K562 (cell line): ENCODE results near the gene PCID2. TPM values are rescaled to one million over a fixed set of nuclear protein-coding genes. Genes with fewer than 3 reads are reported as not detected.

Experiments used
- ATAC-seq: fragments of 200-7000 bp; cut with Tn5 transposase; 3 replicates; pipeline ENCODE4 v1.9.1; 2020; ENCODE audit warnings: moderate library complexity
- BruUV-seq: library from RNA; stranded (reverse); fragments of 400-500 nt; replicated peaks from 2 replicates; lab custom pipeline; 2021; lab: Mats Ljungman, UMichigan
- CTCF ChIA-PET: fragments of 300-600 bp; formaldehyde crosslinking; extraction: SDS; loops from one replicate; lab custom pipeline; 2021; ENCODE audit warnings: low intra/inter-chr PET ratio; lab: Yijun Ruan, JAX
- POLR2A ChIA-PET: fragments of 300-600, 350-650 bp; sonication (Branson Sonifier 250); formaldehyde crosslinking; extraction: SDS; loops from one replicate; lab custom pipeline; 2021; ENCODE audit warnings: antibody characterized with exemption, inconsistent platforms; lab: Yijun Ruan, JAX
- DNase-seq, 4 experiments: peaks; one replicate each; pipeline versions ENCODE4 v3.0.0 to v3.0.0-alpha.2; 2011 to 2018; ENCODE audit warnings: low spot score in 3 of 4, mixed read lengths in 3 of 4; ENCODE audit errors: extremely low read depth in 1 of 4
- FAIRE-seq: peaks from 2 replicates; lab custom pipeline; 2011; peaks lifted over from hg19 to GRCh38; lab: Jason Lieb, UNC
- H2AFZ ChIP-seq: 2 replicates; pipeline ENCODE4 v1.6.0; 2011; ENCODE audit warnings: low read depth, low read length, control low read depth, inconsistent platforms
- H3K27ac ChIP-seq: fragments of 200-600 bp; 3 replicates; pipeline ENCODE4 v1.8.0; 2011; ENCODE audit warnings: low read depth, mild to moderate bottlenecking, control low read depth, inconsistent platforms, low read length, moderate library complexity, mixed read lengths; ENCODE audit errors: extremely low read depth
- H3K27me3 ChIP-seq, 2 experiments: fragments of 300-600 bp in 1 of 2; 2 replicates in 1 of 2; 3 replicates in 1 of 2; pipeline versions ENCODE4 v1.6.0 to v1.8.0; 2011; ENCODE audit warnings: inconsistent platforms in 2 of 2, low read length in 2 of 2, mild to moderate bottlenecking in 1 of 2, mixed read lengths in 1 of 2, moderate library complexity in 1 of 2; ENCODE audit not compliant: control insufficient read depth in 2 of 2, insufficient read depth in 2 of 2
- H3K36me3 ChIP-seq: fragments of 300-600 bp; 3 replicates; pipeline ENCODE4 v1.8.0; 2011; ENCODE audit warnings: mild to moderate bottlenecking, low read length, inconsistent platforms; ENCODE audit not compliant: control insufficient read depth, insufficient read depth
- H3K4me1 ChIP-seq, 2 experiments: fragments of 200-600 bp in 1 of 2; replicated peaks in 1 of 2; 2 replicates in 1 of 2; 3 replicates in 1 of 2; pipeline versions ENCODE4 v1.5.1 to v1.8.0; 2011; ENCODE audit warnings: inconsistent platforms in 2 of 2, low read length in 2 of 2, mild to moderate bottlenecking in 1 of 2, mixed read lengths in 1 of 2, moderate library complexity in 1 of 2; ENCODE audit not compliant: control insufficient read depth in 2 of 2, insufficient read depth in 2 of 2
- H3K4me2 ChIP-seq: 2 replicates; pipeline ENCODE4 v1.6.1; 2011; ENCODE audit warnings: low read length, control low read depth, inconsistent platforms, mixed read lengths; ENCODE audit not compliant: insufficient read depth
- H3K4me3 ChIP-seq: fragments of 200-600 bp; sonication (generic), shearing (Covaris generic); 2 replicates; pipeline ENCODE4 v1.5.1; 2016; ENCODE audit warnings: control low read depth, inconsistent platforms
- H3K79me2 ChIP-seq: fragments of 200-600 bp; 3 replicates; pipeline ENCODE4 v1.8.0; 2011; ENCODE audit warnings: low read length, inconsistent platforms; ENCODE audit not compliant: control insufficient read depth, insufficient read depth
- H3K9ac ChIP-seq, 2 experiments: 2 replicates each; pipeline versions ENCODE4 v1.6.0 to v1.6.1; 2011; ENCODE audit warnings: low read depth in 2 of 2, low read length in 2 of 2, control low read depth in 1 of 2, inconsistent platforms in 1 of 2, mild to moderate bottlenecking in 1 of 2, mixed read lengths in 1 of 2; ENCODE audit not compliant: insufficient read depth in 1 of 2
- H3K9me1 ChIP-seq: one replicate; pipeline ENCODE4 v1.6.0; 2011; ENCODE audit warnings: inconsistent platforms, mild to moderate bottlenecking, low read length, moderate library complexity; ENCODE audit not compliant: control insufficient read depth, insufficient read depth
- H3K9me3 ChIP-seq: replicated peaks from 2 replicates; pipeline ENCODE4 v1.5.1; 2011; ENCODE audit warnings: low read depth, low read length, inconsistent platforms; ENCODE audit not compliant: control insufficient read depth, insufficient read depth
- H4K20me1 ChIP-seq: replicated peaks from 2 replicates; pipeline ENCODE4 v1.6.1; 2011; ENCODE audit warnings: low read length, inconsistent platforms, mixed read lengths; ENCODE audit not compliant: control insufficient read depth, insufficient read depth
- CBX5 ChIP-seq: IDR thresholded peaks from 2 replicates; pipeline ENCODE4 v1.6.1; 2014; ENCODE audit warnings: low read depth, borderline replicate concordance
- HMGN3 ChIP-seq: IDR thresholded peaks from 2 replicates; pipeline ENCODE4 v1.6.1; 2011; ENCODE audit warnings: borderline replicate concordance, low read depth, mild to moderate bottlenecking, mixed read lengths, low read length; ENCODE audit not compliant: insufficient read length; ENCODE audit errors: extremely low read depth
- IFI16 ChIP-seq: fragments of 250-450 bp; sonication (Bioruptor Pico); IDR thresholded peaks from 2 replicates; pipeline ENCODE4 v2.1.2; 2022; ENCODE audit warnings: mild to moderate bottlenecking, inconsistent platforms
- MYNN ChIP-seq, 2 experiments: sonication (generic); formaldehyde crosslinking in 1 of 2; IDR thresholded peaks; 2 replicates each; pipeline versions ENCODE4 v1.5.0 to v1.6.1; 2016 to 2020; ENCODE audit warnings: antibody characterized with exemption in 1 of 2, missing genetic modification reagents in 1 of 2
- POLR2G ChIP-seq: fragments of 200-400 bp; formaldehyde crosslinking; IDR thresholded peaks from 2 replicates; pipeline ENCODE4 v1.6.1; 2017; ENCODE audit warnings: low read depth, mild to moderate bottlenecking, antibody characterized with exemption, low read length, moderate library complexity
- PYGO2 ChIP-seq: fragments of 450-650 bp; IDR thresholded peaks from 2 replicates; pipeline ENCODE4 v1.6.1; 2016; ENCODE audit warnings: mild to moderate bottlenecking, missing genetic modification characterization, moderate library complexity, missing compliant biosample characterization
- TARDBP ChIP-seq: fragments of 450-650 bp; IDR thresholded peaks from 2 replicates; pipeline ENCODE4 v1.6.1; 2016
- ZFX ChIP-seq: sonication (generic); formaldehyde crosslinking; IDR thresholded peaks from 2 replicates; pipeline ENCODE4 v1.8.0; 2022; ENCODE audit warnings: mild to moderate bottlenecking, missing genetic modification reagents, moderate library complexity
- ZNF23 ChIP-seq: fragments of 250-450 bp; sonication (Bioruptor Pico); IDR thresholded peaks from 2 replicates; pipeline ENCODE4 v1.4.0; 2020; ENCODE audit warnings: mild to moderate bottlenecking
- ZNF41 ChIP-seq: fragments of 250-450 bp; sonication (Bioruptor Pico); conservative IDR thresholded peaks from 2 replicates; pipeline ENCODE4 v1.4.0; 2020; ENCODE audit warnings: mild to moderate bottlenecking
- WGBS: fragments of 100-300 bp; shearing (Covaris generic); methylation state at CpG from one replicate; pipeline ENCODE4 v1.1.6; 2016; ENCODE audit warnings: low coverage, mixed read lengths; ENCODE audit not compliant: insufficient coverage; ENCODE audit errors: missing lambda C conversion rate; 5-methylcytosine and 5-hydroxymethylcytosine counted together
- in situ Hi-C: fragments of 300-500 bp; cut with MboI; formaldehyde crosslinking; loops from 4 replicates; pipeline ENCODE4 v1.15.0; 2018; ENCODE audit warnings: inconsistent platforms, mixed read lengths
- intact Hi-C: fragments of 100-400 bp; cut with micrococcal nuclease; formaldehyde crosslinking; loops from 2 replicates; pipeline ENCODE4 v1.14.2; 2022
- polyA plus RNA-seq, 8 experiments: library from polyadenylated mRNA; depleted of rRNA in 4 of 8; stranded (reverse) in 5 of 8; unstranded in 3 of 8; fragments of >200 nt; fragmentation: Nextera tagmentation in 2 of 8; fragmentation: Illumina TruSeq in 1 of 8; extraction: Ambion mirVana in 2 of 8; extraction: Trizol in 1 of 8; gene quantifications; 2 replicates each; pipeline versions ENCODE4 v1.2.1 to v1.2.3, GENCODE V29; 2011 to 2014; ENCODE audit warnings: inconsistent platforms in 1 of 8, missing spikeins in 1 of 8
- total RNA-seq, 7 experiments: library from RNA; depleted of rRNA in 6 of 7; stranded (reverse); fragments of >200 nt in 6 of 7; fragmentation: Illumina TruSeq in 2 of 7; extraction: Trizol in 2 of 7; gene quantifications; 2 replicates each; pipeline versions ENCODE4 v1.2.1 to v1.2.3, GENCODE V29; 2011 to 2021; ENCODE audit warnings: low replicate concordance in 1 of 7
- TF ChIP-seq, protein P1 (sequence below): sonication (generic); formaldehyde crosslinking; IDR thresholded peaks from 2 replicates; pipeline ENCODE4 v1.8.0; 2022; ENCODE audit warnings: missing genetic modification reagents, mild to moderate bottlenecking, borderline replicate concordance

Gene PCID2
- total and polyA plus RNA-seq, 9 of the 15 experiments (the other 6 are each of a cell fraction or from before 2014, with no cell fraction given): 39.6 to 117 (median 59.6) TPM

GRCh38 chr13:113229791-113230190, 21.3 kb upstream of the PCID2 start:
- Histone ChIP-seq H3K4me3 (no peak overlapping the region), H3K4me2 (no peak overlapping the region), H3K9me1 (no peaks in the 10 kb centered on the region)
- in situ Hi-C loops (no loop called here), intact Hi-C loops (no loop called here)
- no TSS peak for BruUV-seq
- no peak for FAIRE-seq
- no peak for DNase-seq
- POLR2A ChIA-PET: interaction anchor here (1.6 kb wide), 1 partner anchor 11 kb away, joined by 3 read pairs; no protein-coding TSS in a partner anchor
- TF ChIP-seq ZFX: no peak
- 0 out of 2 replicates have a peak, but pooled peaks have one; percentile 30 for TF ChIP-seq POLR2G
- no peak for TF ChIP-seq PYGO2 (tag)
- TF ChIP-seq, all 486 proteins: peak for 1
- H3K79me2 ChIP-seq: peaks cover 9% of the 10 kb centered on the region
- H4K20me1 ChIP-seq: no peaks in the 10 kb centered on the region
- 0 out of 5 replicates have a peak, but pooled peaks cover 0 to 3% of the 10 kb centered on the region in 2 experiments for H3K4me1 ChIP-seq
- WGBS: 93% methylated on average over 17 of the region's 20 CpGs
- no peak overlapping the region for H3K27ac ChIP-seq
- no peak overlapping the region for H3K9ac ChIP-seq
- CTCF ChIA-PET: no interaction called here
- ATAC-seq: no peak; the same call in 1 of the 3 replicates
- no peaks in the 10 kb centered on the region for H3K27me3 ChIP-seq
- peaks cover 83% of the 10 kb centered on the region for H3K36me3 ChIP-seq
- H3K9me3 ChIP-seq: no peaks in the 10 kb centered on the region
- no peak overlapping the region for H2AFZ ChIP-seq

GRCh38 chr13:113229161-113229560, 20.7 kb upstream of the PCID2 start:
- no peak overlapping the region for H2AFZ ChIP-seq
- BruUV-seq: no TSS peak
- no peak for DNase-seq
- no peak overlapping the region for H3K4me2 ChIP-seq
- in situ Hi-C loops (no loop called here), intact Hi-C loops (no loop called here)
- POLR2A ChIA-PET: interaction anchor here (1.6 kb wide), 1 partner anchor 10 kb away, joined by 3 read pairs; no protein-coding TSS in a partner anchor
- no peaks in the 10 kb centered on the region for H3K9me3 ChIP-seq
- no peak overlapping the region for H3K9ac ChIP-seq
- H3K27me3 ChIP-seq: no peaks in the 10 kb centered on the region
- no peaks in the 10 kb centered on the region for H3K9me1 ChIP-seq
- no peak for FAIRE-seq
- TF ChIP-seq ZNF23 (CRISPR knock-in tag): no peak
- no peak for TF ChIP-seq ZNF41
- no peak for TF ChIP-seq MYNN (IDR thresholded peaks at IDR 0.05)
- no peak for TF ChIP-seq MYNN (CRISPR knock-in tag; IDR thresholded peaks at IDR 0.05)
- no peak for TF ChIP-seq TARDBP
- TF ChIP-seq CBX5: no peak
- TF ChIP-seq, protein P1, sequence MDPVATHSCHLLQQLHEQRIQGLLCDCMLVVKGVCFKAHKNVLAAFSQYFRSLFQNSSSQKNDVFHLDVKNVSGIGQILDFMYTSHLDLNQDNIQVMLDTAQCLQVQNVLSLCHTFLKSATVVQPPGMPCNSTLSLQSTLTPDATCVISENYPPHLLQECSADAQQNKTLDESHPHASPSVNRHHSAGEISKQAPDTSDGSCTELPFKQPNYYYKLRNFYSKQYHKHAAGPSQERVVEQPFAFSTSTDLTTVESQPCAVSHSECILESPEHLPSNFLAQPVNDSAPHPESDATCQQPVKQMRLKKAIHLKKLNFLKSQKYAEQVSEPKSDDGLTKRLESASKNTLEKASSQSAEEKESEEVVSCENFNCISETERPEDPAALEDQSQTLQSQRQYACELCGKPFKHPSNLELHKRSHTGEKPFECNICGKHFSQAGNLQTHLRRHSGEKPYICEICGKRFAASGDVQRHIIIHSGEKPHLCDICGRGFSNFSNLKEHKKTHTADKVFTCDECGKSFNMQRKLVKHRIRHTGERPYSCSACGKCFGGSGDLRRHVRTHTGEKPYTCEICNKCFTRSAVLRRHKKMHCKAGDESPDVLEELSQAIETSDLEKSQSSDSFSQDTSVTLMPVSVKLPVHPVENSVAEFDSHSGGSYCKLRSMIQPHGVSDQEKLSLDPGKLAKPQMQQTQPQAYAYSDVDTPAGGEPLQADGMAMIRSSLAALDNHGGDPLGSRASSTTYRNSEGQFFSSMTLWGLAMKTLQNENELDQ: no peak
- no peak for TF ChIP-seq HMGN3
- no peak for TF ChIP-seq IFI16
- H3K27ac ChIP-seq: no peak overlapping the region
- H4K20me1 ChIP-seq: no peaks in the 10 kb centered on the region
- peaks cover 83% of the 10 kb centered on the region for H3K36me3 ChIP-seq
- WGBS: 94% methylated on average over 5 of the region's 5 CpGs
- H3K4me1 ChIP-seq: peaks cover 0 to 3% of the 10 kb centered on the region in 2 experiments; a peak in 1 of 5 replicates
- CTCF ChIA-PET: no interaction called here
- no peak overlapping the region for H3K4me3 ChIP-seq
- peaks cover 15% of the 10 kb centered on the region for H3K79me2 ChIP-seq
- no peak for ATAC-seq
